Measurements from ENCODE around the gene STK4. TPM values are rescaled to one million over a fixed set of nuclear protein-coding genes. Genes with fewer than 3 reads are reported as not detected.

Gene STK4
- total RNA-seq, 1 experiment from 2014 or later, result 43.0 TPM

DNA sequence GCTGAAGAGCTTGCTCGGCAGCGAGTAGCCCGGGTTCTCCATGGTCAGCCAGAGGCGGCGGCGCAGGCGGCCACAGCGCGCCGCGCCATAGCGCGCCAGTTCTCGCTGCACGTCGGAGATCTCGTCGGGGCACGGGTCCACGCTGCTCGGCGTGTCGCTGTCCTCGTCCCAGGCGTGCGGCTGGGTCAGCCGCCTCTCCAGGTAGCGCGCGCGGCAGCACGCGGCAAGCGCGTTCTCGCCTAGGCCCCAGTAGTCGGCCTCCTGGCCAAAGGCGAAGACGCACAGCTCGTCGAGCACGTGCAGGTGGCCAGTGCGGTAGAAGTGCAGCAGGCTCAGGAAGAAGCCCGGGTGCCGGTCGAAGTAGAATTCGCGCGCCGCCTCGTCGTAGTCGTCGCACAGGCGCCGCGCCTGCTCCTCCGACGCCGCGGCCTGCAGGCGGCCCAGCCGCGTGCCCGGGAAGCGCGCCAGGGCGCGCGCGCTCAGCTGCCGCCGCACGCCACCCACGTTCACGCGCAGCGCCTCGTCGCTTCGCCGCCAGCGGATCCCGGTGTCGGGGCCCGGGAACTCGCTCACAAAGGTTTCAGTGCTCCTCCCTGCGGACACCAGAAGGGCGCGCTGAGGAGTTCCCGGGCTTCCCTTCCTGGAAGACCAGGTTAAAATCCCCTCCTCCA, 131.9 kb downstream of the STK4 start:
- Mint-ChIP-seq H3K27me3 (ENCODE audit: low read depth) (peaks cover 50% of the 10 kb centered on the region), H3K4me1 (peaks cover 11% of the 10 kb centered on the region in 2 experiments), H3K36me3 (ENCODE audit: insufficient read depth in 1 of 3, low read depth in 3 of 3) (peaks cover 2 to 4% (median 2%) of the 10 kb centered on the region in 3 experiments; a peak in 5 of 7 replicates), H3K9me3 (peaks cover 0 to 4% of the 10 kb centered on the region in 2 experiments; a peak in 3 of 5 replicates), H3K4me3 (peak overlapping the region in 1 of 2 experiments; percentile 56; a peak in 2 of 5 replicates), H3K27ac (no peak overlapping the region)
- Histone ChIP-seq H4K91ac (ENCODE audit: insufficient read length, low read depth, low read length) (no peak overlapping the region), H3K4me1 (ENCODE audit: insufficient read depth, low read length) (no peaks in the 10 kb centered on the region; the same call in 1 of the 2 replicates), H3K9me3 (ENCODE audit: control insufficient read depth, low read depth, low read length) (no peaks in the 10 kb centered on the region), H3K4me2 (ENCODE audit: insufficient read depth, insufficient read length, low read length) (no peak overlapping the region), H3K9ac (ENCODE audit: extremely low read depth, insufficient read length, low read length) (no peak overlapping the region), H3K14ac (ENCODE audit: insufficient read depth, low read length) (no peak overlapping the region; the same call in 1 of the 2 replicates), H3K23ac (ENCODE audit: insufficient read length, low read depth, low read length) (no peak overlapping the region), H3K27ac (ENCODE audit: insufficient read length, low read depth, low read length) (no peak overlapping the region), H2BK120ac (ENCODE audit: low read depth, low read length, poor library complexity, severe bottlenecking) (no peak overlapping the region), H4K5ac (ENCODE audit: insufficient read length, low read depth, low read length) (no peak overlapping the region), H3K56ac (ENCODE audit: insufficient read length, low read depth, low read length) (no peak overlapping the region), H2BK5ac (ENCODE audit: insufficient read length, low read length) (no peak overlapping the region), H2AFZ (ENCODE audit: low read length) (no peak overlapping the region), H2BK12ac (ENCODE audit: insufficient read length, low read depth, low read length) (no peak overlapping the region), H4K20me1 (ENCODE audit: control insufficient read depth, insufficient read depth, insufficient read length) (no peaks in the 10 kb centered on the region), H3K18ac (ENCODE audit: insufficient read length, low read depth, low read length) (no peak overlapping the region), H3T11ph (ENCODE audit: low read length) (no peak overlapping the region), H2AK5ac (ENCODE audit: insufficient read length, low read length) (no peak overlapping the region), H3K79me1 (ENCODE audit: insufficient read depth, low read depth, low read length, poor library complexity, severe bottlenecking) (no peaks in the 10 kb centered on the region), H3K27me3 (ENCODE audit: insufficient read depth, low read length) (no peaks in the 10 kb centered on the region; the same call in 1 of the 2 replicates), H3K23me2 (ENCODE audit: insufficient read length, low read depth, low read length, poor library complexity, severe bottlenecking) (no peaks in the 10 kb centered on the region), H3K79me2 (ENCODE audit: insufficient read depth, low read length) (no peaks in the 10 kb centered on the region), H2BK20ac (ENCODE audit: low read depth, low read length, poor library complexity, severe bottlenecking) (no peak overlapping the region), H4K8ac (replicated peaks; ENCODE audit: insufficient read length, low read depth, low read length) (no peak overlapping the region), H2BK15ac (ENCODE audit: low read depth, low read length) (no peak overlapping the region), H3K4ac (ENCODE audit: low read depth, low read length) (no peak overlapping the region)
- peak; percentile 88 for DNase-seq
- no CpG with 5 or more reads among the region's 91 CpGs for WGBS (ENCODE audit: extremely low coverage, insufficient read length, low lambda C conversion rate)
- TF ChIP-seq, protein P1, sequence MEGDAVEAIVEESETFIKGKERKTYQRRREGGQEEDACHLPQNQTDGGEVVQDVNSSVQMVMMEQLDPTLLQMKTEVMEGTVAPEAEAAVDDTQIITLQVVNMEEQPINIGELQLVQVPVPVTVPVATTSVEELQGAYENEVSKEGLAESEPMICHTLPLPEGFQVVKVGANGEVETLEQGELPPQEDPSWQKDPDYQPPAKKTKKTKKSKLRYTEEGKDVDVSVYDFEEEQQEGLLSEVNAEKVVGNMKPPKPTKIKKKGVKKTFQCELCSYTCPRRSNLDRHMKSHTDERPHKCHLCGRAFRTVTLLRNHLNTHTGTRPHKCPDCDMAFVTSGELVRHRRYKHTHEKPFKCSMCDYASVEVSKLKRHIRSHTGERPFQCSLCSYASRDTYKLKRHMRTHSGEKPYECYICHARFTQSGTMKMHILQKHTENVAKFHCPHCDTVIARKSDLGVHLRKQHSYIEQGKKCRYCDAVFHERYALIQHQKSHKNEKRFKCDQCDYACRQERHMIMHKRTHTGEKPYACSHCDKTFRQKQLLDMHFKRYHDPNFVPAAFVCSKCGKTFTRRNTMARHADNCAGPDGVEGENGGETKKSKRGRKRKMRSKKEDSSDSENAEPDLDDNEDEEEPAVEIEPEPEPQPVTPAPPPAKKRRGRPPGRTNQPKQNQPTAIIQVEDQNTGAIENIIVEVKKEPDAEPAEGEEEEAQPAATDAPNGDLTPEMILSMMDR (conservative IDR thresholded peaks at IDR 0.05), result peak; percentile 61

Data from H9 (cell line).